SU-DHL-6 (cell line): ENCODE data around the gene SMPDL3B.

Experiments
- H2AFZ ChIP-seq: fragments of 200-600 bp; sonication (generic); 2 replicates; pipeline ENCODE4 v1.6.1; 2014; ENCODE audit warnings: low read depth, mild to moderate bottlenecking, moderate library complexity, mixed read lengths, antibody characterized with exemption, low read length; ENCODE audit not compliant: severe bottlenecking
- H3F3A ChIP-seq: fragments of 200-600 bp; shearing (Covaris generic); 2 replicates; pipeline ENCODE4 v1.6.0; 2016; ENCODE audit warnings: antibody characterized with exemption, mild to moderate bottlenecking; ENCODE audit not compliant: insufficient read depth
- H3K27ac ChIP-seq: fragments of 200-600 bp; sonication (generic); 2 replicates; pipeline ENCODE4 v1.5.1; 2016; ENCODE audit warnings: low read depth, mild to moderate bottlenecking, low read length, moderate library complexity, mixed read lengths
- H3K27me3 ChIP-seq: fragments of 200-600 bp; sonication (generic), shearing (Covaris generic); 2 replicates; pipeline ENCODE4 v1.6.0; 2014; ENCODE audit warnings: mild to moderate bottlenecking, low read length
- H3K36me3 ChIP-seq: fragments of 200-600 bp; sonication (generic); 2 replicates; pipeline ENCODE4 v1.6.1; 2014; ENCODE audit warnings: mild to moderate bottlenecking, low read length, mixed read lengths
- H3K4me2 ChIP-seq: fragments of 300-600, 200-600 bp; shearing (Covaris generic), sonication (generic); 2 replicates; pipeline ENCODE4 v1.6.0; 2014; ENCODE audit warnings: low read length, low read depth, mild to moderate bottlenecking; ENCODE audit not compliant: poor library complexity, severe bottlenecking
- H3K4me3 ChIP-seq: fragments of 200-600 bp; sonication (generic); 2 replicates; pipeline ENCODE4 v1.5.1; 2014; ENCODE audit warnings: antibody characterized with exemption, low read length, mild to moderate bottlenecking, mixed read lengths; ENCODE audit not compliant: insufficient read depth, poor library complexity, severe bottlenecking
- H3K79me2 ChIP-seq: fragments of 200-600 bp; sonication (generic); 2 replicates; pipeline ENCODE4 v1.6.1; 2014; ENCODE audit warnings: mild to moderate bottlenecking, low read length, moderate library complexity; ENCODE audit not compliant: insufficient read depth
- H3K9ac ChIP-seq: fragments of 200-600 bp; sonication (generic); 2 replicates; pipeline ENCODE4 v1.7.0; 2014; ENCODE audit warnings: mild to moderate bottlenecking, low read length
- H3K9me2 ChIP-seq: fragments of 200-600 bp; sonication (generic); replicated peaks from 2 replicates; pipeline ENCODE4 v1.6.1; 2014; ENCODE audit warnings: low read length; ENCODE audit not compliant: insufficient read depth
- H3K9me3 ChIP-seq: fragments of 200-600 bp; sonication (generic); 2 replicates; pipeline ENCODE4 v1.6.1; 2014; ENCODE audit warnings: low read length, mixed read lengths; ENCODE audit not compliant: insufficient read depth
- H4K20me1 ChIP-seq: fragments of 200-600 bp; sonication (generic); 2 replicates; pipeline ENCODE4 v1.6.1; 2014; ENCODE audit warnings: low read depth, mild to moderate bottlenecking, antibody characterized with exemption, low read length, moderate library complexity, mixed read lengths
- EZH2phosphoT487 ChIP-seq: fragments of 200-600 bp; sonication (generic), shearing (Covaris generic); conservative IDR thresholded peaks from 2 replicates; pipeline ENCODE4 v1.6.1; 2018; ENCODE audit warnings: mild to moderate bottlenecking, antibody characterized with exemption, low read length, moderate library complexity, mixed read lengths
- TF ChIP-seq, protein P1 (sequence below): fragments of 200-600 bp; sonication (generic); IDR thresholded peaks from one replicate; pipeline ENCODE4 v1.5.1; 2017; ENCODE audit warnings: antibody characterized with exemption, mild to moderate bottlenecking, low read length, moderate library complexity; ENCODE audit not compliant: insufficient read depth, poor library complexity, severe bottlenecking

The SMPDL3B gene

DNA sequence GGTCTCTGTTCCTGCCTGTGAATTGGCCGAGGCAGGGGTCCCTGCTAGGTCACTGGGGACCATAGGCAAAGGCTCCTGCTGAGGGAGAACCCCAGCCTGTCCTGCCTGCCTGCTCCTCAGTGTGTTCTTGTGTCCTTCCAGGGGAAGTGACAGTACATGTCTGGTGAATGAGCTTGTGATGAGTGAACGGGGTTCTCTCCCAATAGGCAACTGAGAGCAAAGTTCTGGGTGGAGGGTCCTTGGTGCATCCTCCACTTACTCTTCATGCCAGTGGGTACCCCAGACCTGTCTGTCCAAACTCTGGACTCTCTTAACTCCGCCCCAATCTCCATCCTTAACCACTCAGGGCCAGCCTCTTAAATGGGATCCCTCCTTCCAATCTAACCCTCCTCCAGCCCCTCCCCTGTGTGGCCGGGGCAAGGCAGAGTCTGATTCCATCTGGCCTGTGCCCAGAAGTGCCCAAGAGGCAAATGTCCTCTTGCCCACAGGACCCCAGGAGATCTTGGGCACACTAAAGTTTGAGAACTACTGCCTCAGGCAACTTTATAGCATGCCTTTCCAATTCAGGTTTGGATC lies 26.9 kb downstream of the SMPDL3B start:
- Histone ChIP-seq H4K20me1 (no peaks in the 10 kb centered on the region), H3K27me3 (no peaks in the 10 kb centered on the region), H3K9ac (no peak overlapping the region), H3F3A (no peaks in the 10 kb centered on the region), H3K9me3 (no peaks in the 10 kb centered on the region), H3K9me2 (no peaks in the 10 kb centered on the region), H3K4me2 (no peak overlapping the region), H3K4me3 (no peak overlapping the region), H3K79me2 (no peaks in the 10 kb centered on the region), H2AFZ (no peak overlapping the region), H3K27ac (no peak overlapping the region), H3K36me3 (no peaks in the 10 kb centered on the region)
- TF ChIP-seq, protein P1, sequence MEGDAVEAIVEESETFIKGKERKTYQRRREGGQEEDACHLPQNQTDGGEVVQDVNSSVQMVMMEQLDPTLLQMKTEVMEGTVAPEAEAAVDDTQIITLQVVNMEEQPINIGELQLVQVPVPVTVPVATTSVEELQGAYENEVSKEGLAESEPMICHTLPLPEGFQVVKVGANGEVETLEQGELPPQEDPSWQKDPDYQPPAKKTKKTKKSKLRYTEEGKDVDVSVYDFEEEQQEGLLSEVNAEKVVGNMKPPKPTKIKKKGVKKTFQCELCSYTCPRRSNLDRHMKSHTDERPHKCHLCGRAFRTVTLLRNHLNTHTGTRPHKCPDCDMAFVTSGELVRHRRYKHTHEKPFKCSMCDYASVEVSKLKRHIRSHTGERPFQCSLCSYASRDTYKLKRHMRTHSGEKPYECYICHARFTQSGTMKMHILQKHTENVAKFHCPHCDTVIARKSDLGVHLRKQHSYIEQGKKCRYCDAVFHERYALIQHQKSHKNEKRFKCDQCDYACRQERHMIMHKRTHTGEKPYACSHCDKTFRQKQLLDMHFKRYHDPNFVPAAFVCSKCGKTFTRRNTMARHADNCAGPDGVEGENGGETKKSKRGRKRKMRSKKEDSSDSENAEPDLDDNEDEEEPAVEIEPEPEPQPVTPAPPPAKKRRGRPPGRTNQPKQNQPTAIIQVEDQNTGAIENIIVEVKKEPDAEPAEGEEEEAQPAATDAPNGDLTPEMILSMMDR, result no peak
- TF ChIP-seq EZH2phosphoT487, result no peak

DNA sequence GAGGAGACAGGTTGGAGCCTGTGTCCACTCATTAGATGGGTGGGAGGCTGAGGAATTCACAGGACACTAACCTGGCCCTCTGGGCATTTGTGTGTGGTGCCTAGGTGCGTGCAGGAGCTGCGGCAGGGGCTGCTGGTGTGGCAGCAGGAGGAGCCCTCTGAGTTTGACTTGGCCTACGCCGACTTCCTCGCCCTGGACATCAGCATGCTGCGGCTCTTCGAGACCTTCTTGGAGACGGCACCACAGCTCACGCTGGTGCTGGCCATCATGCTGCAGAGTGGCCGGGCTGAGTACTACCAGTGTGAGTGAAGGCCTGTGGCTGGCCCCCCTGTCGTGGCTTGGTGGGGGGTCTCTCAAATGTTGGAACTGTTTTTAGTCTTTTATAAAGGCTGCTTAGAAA lies 28.6 kb downstream of the SMPDL3B start:
- Histone ChIP-seq H3K27me3 (no peaks in the 10 kb centered on the region), H2AFZ (no peak overlapping the region), H3K36me3 (no peaks in the 10 kb centered on the region), H4K20me1 (no peaks in the 10 kb centered on the region), H3K9me2 (no peaks in the 10 kb centered on the region), H3K4me2 (no peak overlapping the region), H3F3A (no peaks in the 10 kb centered on the region), H3K4me3 (no peak overlapping the region), H3K9me3 (no peaks in the 10 kb centered on the region), H3K79me2 (no peaks in the 10 kb centered on the region), H3K9ac (no peak overlapping the region), H3K27ac (no peak overlapping the region)
- no peak for TF ChIP-seq EZH2phosphoT487
- TF ChIP-seq, protein P1, result no peak

DNA sequence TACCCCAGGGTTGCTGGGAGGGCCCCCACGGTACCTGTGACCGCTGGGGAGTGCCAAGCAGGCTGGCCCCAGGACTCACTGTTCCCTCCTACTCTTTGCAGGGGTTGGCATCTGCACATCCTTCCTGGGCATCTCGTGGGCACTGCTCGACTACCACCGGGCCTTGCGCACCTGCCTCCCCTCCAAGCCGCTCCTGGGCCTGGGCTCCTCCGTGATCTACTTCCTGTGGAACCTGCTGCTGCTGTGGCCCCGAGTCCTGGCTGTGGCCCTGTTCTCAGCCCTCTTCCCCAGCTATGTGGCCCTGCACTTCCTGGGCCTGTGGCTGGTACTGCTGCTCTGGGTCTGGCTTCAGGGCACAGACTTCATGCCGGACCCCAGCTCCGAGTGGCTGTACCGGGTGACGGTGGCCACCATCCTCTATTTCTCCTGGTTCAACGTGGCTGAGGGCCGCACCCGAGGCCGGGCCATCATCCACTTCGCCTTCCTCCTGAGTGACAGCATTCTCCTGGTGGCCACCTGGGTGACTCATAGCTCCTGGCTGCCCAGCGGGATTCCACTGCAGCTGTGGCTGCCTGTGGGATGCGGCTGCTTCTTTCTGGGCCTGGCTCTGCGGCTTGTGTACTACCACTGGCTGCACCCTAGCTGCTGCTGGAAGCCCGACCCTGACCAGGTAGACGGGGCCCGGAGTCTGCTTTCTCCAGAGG lies 31.8 kb downstream of the SMPDL3B start:
- H3F3A ChIP-seq, result peaks cover 4% of the 10 kb centered on the region; the same call in 1 of the 2 replicates
- no peak overlapping the region for H3K9ac ChIP-seq
- no peak overlapping the region for H3K27ac ChIP-seq
- no peaks in the 10 kb centered on the region for H3K79me2 ChIP-seq
- no peaks in the 10 kb centered on the region for H3K9me3 ChIP-seq
- H4K20me1 ChIP-seq, result no peaks in the 10 kb centered on the region
- no peak overlapping the region for H3K4me3 ChIP-seq
- H2AFZ ChIP-seq, result no peak overlapping the region
- no peaks in the 10 kb centered on the region for H3K27me3 ChIP-seq
- no peaks in the 10 kb centered on the region for H3K36me3 ChIP-seq
- no peak overlapping the region for H3K4me2 ChIP-seq
- no peaks in the 10 kb centered on the region for H3K9me2 ChIP-seq
- TF ChIP-seq EZH2phosphoT487, result no peak
- TF ChIP-seq, protein P1, result no peak
